OCI-M1 (cell line): ENCODE measurements around the gene ROR1.
"Not testable (repeated sequence)": the region's sequence is repeated elsewhere in the genome, so short reads cannot be mapped to it uniquely, and the experiment has no call there.

ENCODE experiments used
- DNase-seq: peaks from one replicate; lab custom pipeline; 2025; lab: John Stamatoyannopoulos, UW

ROR1 gene

DNA sequence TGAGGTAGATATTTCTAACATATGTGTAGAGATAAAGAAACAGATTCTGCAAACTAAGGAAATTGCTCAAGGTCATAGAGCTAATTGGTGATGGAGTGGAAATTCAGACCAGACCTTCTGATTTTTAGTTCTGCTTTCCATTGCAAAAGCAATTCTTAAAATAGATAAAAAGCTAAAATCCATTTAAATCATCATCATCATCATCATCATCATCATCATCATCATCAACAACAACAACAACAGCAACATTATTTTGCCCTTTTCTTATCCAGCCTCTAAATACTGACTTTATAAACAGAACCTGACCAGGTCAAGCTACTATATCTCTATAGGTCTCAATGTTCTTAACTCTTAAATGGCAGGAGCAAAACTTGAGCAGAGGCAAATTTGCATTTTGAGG, 14.0 kb upstream of the ROR1 start:
- DNase-seq: no peak

DNA sequence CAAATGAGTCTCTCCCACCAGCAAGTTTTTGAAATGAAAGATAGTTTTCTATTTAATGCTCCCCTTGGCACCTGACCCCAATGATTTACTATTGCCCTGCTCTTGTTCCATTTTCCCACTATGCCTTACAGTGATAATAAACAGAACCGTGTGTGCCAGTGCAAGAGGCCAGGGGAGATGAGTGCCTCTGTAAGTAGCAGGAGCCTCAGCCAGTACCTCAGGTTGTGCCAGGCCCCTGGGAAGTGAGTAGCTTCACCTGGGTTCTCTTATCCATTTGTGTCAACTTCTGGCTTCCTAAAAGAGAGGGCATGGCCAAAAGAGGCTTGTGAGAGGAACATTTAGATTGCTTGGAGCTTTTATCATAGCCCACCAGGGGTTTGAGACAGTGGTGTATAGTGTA, 3.4 kb upstream of the ROR1 start:
- no peak for DNase-seq

DNA sequence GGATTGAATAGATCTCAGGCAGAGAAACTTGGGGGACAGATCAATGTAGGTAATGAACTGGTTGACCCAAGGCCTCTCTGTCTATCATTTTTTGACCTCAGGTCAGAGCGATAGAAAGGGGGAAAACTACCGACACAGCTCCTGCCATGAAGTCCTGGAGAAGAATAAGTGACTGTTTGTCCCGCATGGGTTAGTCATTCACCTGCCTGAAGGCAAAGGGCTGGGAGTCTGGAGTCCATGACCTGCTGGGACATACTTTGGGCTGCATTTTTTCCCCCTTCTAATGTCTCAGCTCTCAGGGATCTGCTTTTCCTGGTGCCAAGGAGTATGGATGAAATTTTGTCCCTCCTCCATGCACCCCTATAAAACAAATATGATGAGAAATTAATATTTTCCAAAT, 1.6 kb upstream of the ROR1 start:
- no peak for DNase-seq

DNA sequence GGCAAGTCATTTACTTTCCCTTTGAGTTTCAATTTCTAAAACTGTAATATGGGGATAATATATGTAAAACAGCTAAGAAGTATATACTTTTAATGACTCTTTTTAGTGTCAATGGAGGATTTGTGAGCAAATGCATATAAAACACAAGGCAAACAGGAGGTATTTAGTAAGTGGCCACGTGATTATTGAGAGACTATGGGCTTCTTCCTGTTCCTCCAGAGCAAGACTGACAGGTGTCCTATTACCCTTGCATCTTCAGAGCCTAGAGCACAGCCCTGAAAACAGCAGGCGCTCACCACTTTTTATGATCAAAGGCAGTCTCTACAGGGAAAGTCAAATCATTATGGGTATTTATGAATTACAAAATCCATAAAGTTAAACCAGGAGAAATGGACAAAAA, 941 bp upstream of the ROR1 start:
- no peak for DNase-seq

DNA sequence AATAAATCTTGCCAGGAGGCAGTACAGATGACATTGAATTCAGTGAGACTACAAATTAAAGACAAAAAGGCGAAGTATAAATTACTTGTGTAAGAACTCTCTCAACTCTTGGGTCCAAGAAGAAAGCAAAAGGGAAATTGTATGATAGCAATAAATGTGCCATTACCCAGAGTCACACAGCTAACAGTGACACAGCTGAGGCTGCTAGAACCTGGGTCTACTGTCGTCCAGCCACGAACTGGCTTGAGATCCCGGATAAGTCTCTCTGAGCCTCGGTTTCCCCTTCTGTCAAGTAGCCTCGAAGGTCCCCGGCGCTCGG, 362 bp upstream of the ROR1 start:
- no peak for DNase-seq

DNA sequence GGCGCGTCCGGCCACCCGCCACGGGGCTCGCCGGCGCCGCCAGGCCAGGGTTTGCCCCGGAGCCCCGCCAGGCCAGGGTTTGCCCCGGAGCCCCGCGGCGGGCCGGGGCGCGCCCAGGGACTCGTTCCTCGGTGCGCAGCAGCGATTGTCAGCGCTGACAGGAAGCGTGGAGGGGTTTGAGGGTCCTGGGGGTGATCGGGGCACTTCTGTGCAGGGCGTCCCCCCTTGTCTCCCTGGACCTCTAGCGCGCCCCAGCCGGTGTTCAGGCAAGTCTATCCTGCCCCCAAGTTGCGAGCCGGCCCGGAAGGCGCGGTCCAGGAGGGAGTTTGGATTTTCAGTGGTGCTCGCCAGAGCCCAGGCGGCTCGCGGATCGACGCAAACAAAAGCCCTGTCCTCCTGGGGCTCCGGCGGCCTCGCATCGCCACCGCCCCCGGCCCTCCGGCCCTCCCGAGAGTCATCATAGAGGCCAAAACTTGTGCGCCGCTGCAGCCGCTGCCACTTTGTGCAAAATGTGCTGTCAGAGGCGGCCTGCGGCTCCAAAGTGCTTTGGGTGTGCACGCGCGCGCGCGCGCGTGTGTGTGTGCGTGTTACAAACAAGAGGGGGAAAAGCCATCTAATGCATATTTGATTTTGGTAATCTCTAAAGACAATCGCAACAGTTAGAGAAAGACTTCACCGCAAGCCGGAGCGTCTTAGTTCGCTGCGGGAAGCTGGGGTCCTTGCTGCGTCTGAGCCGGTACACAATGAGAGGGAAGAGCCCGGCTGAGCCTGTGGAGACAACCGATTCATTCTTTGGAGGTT, 1.0 kb downstream of the ROR1 start:
- DNase-seq: no peak

DNA sequence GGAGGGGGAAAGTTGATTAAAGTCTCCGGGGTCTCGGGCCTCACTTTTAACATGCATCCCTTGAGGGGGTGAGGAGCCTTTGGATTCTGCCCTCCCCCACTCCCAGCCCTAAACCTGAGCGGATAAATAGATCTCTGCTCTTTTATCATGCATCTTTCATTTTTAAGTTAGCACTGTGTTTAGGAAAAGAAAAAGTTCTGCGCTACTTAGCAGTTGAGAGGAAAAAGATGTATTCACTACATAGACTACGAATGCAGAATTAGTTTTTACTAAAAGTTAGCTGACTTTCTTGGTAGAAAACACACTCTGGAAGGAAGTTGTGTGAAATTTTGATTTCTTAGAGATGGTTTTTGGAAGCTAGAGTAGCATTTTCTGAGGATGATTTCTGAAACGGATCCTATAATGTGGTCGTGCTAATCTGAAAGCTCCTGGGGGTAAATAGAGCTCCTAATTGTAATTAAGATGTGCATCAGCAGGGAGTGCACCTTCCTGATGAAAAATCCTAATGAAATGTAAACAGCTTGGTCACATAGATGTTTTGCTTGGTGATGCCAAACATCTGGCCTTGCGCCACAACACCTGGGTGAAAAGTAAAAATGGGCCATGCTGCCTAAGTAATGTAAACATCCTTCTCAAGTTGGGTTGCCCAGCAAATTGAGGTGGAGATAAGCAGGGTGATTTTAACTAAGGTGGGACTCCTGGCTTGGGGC, 1.8 kb downstream of the ROR1 start:
- DNase-seq: no peak

DNA sequence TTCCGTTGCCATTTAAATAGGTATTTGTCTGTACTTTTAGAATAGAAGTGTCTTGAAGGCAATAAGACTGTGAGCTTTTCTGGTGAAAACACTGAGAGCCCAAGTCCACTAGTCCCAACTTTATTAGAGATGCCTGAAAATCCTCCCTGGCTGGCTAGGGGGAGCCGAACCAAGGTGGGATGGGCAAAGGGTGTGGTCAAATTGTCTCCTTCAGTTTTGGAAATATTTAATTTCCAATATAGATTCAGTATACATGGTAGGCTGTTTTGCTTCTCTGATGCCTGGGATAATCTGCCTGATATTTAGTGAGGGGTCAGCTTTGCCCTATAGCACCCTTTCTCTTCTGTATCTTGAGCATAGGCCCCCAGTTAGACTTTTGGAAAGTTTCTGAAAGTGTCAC, 3.5 kb downstream of the ROR1 start:
- DNase-seq: no peak

DNA sequence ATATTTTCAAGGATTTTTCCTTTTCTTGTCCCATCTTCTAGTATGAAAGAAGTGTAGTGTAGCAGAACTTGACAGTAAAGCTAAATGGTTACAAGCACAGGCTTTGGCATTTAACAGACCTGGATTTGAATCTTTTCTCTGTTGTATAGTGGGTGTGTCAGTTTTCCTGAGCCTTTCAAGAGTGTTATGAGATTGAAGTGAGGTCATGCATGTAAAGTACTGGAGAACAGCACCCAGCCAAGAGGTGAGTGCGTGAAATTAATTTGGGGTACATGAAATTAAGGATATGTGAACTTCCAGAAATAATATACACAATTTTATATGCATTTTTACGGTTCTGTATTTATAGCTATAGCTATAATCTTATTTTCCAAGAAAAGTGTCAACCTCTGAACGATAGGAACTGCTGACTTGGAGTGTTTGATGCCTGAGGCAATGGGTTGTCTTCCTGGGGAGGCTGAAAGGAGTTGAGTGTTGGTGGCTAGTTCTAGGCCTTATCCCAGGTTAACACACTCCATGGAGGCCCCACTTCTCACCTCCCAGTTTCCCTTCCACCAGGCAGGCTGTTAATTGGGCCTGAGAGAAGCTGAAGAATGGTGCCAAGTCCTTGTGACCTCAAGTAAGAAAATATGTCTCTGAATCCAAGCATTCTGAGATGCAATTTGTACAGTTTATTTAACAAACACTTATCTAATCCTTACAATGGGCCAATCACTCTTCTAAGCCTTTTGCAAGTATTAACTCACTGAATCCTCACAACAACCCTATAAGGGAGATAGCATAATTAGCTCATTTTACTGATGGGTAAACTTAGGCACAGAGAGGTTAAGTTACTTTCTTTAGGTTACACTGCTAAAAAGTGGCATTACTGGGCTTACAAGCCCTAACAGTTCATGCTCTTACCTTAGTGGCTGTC, 4.4 kb downstream of the ROR1 start:
- no peak for DNase-seq

DNA sequence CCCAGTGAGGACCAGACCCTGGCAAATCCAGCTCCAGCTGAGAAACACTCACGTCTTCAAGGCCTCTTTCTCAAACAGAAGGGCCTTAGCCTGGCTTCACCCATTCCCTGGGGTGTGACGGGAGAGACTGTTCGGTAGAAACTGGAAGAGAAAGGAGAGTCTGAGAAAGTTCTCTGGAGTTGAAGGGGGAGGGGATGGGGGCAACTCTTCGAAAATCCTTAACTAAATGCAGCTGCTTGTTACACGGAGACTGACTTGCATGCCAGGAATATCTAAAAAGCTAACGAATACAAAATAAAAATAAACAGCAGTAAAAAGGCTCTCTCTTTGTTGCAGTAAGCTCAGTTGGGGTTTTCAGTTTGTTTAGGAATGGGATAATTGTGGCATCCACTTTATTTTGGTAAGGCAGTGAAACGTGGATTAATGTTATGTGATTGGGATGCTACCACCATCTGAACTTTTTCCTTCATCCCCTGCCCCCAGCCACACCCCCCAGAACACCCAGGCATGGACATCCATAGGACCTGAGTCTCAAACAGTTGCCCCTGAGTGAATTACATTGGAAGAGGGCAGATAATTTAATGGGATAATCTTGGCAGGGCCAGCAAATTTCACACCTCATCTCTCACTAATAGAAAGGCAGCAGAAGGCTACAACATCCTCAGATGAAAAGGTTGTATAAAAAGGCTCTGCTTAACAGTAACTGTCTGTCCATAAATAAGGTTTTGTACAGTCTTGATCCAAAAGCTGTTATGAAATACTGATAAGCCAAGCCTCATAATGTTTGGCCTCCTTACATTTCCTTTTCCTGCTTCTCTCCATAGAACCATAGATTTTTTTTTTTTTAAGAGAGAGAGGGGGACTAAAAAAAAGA, 5.8 kb downstream of the ROR1 start:
- no peak for DNase-seq

DNA sequence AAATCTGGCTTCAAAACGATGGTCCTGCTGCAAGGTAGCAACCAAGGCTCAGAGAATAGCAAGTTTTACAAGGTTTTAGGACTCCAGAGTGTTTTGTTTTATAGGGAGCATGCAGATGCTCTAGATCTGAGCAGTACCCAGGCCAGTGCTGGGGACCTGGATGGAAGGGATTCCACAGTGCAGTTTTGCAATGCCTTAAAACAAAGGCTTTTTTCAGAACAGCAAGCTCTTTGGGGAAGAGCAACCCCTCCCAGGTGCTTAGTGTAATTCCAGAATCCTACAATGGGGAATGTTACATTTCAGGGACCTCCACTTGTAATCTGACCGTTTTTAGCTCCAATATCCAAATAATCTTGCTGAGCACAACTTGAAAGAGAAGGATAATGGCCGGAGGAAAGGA, 6.7 kb downstream of the ROR1 start:
- no peak for DNase-seq

DNA sequence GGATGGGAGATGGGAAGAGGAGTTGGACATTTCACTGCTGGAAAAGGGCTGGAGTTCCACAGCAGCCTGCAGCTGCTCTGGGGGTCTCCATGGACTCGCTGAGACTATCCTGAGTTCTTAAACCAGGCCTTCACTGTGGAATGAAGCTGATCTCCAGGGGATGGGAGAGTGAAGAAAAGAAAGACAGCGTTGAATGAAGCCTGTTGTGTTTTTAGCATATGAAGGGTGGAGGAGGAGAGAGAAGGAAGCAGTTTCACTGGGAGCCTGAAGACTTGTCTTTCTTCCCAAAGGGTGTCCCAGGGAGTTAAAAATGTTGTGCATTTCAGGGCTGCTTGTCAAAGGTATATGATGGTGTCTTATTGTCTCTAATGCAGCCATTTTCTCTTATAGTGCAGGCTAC, 9.2 kb downstream of the ROR1 start:
- DNase-seq: no peak

DNA sequence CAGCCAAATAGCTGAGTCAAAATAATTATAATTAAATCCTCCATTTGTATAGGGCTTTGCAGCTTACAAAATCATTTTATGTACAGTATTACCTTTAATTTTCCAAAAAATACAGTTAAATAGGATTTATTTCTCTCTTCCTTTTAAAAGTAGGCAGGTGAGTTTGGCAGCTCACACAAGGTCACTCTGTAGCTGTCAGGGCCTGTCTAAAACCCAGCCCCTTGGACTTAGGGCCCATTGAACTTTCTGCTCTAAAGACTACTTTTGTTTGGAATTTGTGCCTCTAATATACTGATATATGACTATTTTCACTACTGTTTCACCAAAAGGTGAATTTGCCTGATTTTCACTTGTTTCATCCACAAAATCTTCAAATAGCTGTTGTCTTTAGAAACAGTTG, 10.3 kb downstream of the ROR1 start:
- DNase-seq: no peak

DNA sequence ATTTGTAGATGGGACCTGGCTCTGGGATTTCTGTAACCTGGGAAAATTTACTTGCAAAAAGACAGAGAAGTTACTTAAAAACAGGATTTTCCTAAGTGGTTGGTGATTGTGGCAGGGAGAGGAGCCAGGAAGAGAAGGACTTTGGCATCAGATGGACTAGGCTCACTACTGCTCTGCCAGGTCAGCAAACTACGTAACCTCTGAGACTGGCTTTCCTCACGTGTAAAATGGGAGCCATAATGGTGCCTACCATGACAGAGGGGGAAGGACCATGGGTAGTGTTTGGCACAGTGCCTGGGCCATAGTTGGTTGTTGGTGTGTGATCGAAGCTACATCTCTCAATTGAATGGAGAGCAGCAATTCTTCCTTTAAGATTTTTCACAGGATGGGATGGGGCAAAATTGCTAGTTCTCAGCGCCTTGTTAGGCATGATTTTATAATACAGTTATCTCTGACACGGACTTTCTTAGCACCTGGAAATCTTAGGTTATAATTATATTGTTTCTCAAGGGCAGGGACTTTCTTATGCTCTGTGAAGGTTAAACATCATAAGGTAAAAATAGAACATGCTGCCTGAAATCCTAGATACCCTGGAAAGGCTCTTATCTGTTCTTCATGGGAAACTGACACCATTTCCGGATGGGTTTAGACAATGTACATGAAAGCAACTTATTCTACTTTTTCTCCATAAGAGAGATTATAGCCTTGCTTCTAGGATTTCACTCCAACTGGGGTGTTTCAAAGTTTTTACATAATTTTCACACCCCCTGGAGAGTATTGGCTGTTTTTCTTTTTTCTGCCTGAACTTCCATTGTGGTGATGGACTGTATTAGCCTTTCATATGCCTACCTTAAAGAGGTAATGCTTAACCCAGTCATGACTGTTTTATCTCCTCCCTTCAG, 10.9 kb downstream of the ROR1 start:
- DNase-seq: no peak

DNA sequence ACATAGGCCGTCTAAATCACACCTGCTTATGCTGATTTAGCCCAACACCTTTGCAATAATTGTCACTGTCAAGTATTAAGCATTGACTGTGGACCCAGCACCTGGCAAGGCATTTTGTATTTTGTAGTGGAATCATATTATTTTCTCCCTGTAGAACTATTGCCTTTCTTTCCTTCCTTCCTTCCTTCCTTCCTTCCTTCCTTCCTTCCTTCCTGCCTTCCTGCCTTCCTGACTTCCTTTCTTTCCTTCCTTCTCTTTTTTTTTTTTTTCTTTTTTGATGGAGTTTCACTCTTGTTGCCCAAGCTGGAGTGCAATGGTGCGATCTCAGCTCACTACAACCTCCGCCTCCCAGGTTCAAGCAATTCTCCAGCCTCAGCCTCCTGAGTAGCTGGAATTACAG, 13.5 kb downstream of the ROR1 start:
- DNase-seq: not testable (repeated sequence)

DNA sequence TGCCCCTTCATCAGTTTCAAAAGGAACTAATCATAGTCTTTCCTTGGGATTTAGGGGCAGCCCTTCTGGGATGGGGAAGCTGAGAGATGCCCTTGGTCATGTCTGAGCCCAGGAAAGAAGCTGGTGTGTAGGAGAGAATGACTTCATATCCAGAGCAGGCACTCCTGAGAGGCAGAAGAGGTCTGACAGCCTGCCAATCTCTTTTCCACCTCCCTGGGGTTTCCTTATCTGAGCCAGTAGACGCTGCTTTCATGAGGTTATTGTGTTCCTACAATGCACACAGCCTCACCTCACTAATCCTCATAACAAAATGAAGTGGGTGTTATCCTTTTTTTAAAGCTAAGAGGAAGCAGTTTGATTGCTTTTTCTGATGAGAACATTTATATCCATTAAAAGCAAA, 14.1 kb downstream of the ROR1 start:
- no peak for DNase-seq

DNA sequence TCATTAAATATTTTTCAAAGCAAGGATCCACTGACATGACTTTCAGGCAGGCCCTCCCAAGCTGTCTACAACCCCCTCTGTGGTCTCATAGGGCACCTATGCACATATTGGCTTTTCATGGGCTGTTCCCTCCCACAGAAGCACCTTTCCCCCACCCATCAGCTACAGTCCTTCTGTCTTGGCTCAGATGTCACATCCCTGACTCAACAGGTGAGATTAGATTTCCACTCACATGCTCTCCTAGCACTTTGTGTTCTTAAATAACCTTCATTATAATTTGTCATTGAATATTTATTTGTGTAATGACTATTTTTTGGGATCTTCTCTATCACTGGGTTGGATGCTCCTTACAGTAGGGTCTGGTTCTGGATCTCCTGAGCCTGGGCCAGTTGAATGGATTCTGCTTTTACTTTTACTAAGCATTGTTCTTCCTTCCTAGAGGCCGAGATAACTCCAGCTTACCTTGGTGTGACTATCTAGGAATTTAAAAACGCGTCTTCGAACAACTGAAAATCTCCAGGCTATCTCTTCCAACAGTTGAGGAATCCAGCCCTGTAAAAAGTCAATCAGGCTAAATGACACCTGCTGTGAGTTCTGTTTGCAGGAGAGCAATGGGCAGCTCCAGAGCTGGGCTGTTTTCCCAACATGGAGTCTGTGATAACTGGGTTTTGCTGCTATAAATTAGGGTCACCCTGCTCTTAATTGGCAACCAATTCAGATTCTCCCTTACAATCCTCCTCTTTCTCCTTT, 16.2 kb downstream of the ROR1 start:
- no peak for DNase-seq

DNA sequence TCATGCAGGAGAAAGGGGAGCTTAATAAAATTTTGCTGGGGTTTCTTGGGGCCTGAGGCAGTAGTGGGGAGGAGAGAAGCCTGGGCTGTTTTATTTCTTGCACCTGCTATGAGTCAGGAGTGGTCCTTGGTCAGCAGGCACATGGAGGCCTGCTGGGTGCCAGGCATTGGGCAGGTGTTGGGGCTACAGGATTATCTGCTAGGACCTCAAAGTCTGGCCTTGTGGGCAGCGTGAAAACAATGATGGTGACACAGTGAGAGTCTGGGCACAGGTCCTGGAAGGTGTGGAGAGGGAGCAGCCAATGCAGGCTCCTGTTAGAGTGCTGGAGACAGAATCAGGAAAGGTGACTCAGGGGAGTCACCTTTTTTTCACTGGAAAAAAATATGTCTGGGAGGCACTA, 17.2 kb downstream of the ROR1 start:
- no peak for DNase-seq

DNA sequence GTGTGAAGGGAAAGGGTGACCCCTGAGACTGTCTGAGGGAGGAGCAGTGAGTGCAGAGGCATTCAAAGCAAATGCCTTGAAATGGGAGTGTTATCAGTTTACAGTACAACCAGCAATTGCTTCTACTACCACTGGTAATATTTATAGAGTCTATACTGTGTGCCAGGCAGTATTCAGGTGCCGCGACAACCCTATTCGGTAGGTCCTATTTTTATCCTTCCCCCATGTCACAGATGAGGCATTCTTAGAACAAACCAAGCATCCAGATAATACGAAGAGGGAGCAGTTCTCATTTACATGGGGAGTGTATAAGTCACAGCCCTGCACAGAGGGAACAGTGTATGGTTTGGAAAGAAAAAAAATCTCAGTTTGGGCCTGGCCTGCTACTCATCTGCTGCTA, 18.3 kb downstream of the ROR1 start:
- no peak for DNase-seq

DNA sequence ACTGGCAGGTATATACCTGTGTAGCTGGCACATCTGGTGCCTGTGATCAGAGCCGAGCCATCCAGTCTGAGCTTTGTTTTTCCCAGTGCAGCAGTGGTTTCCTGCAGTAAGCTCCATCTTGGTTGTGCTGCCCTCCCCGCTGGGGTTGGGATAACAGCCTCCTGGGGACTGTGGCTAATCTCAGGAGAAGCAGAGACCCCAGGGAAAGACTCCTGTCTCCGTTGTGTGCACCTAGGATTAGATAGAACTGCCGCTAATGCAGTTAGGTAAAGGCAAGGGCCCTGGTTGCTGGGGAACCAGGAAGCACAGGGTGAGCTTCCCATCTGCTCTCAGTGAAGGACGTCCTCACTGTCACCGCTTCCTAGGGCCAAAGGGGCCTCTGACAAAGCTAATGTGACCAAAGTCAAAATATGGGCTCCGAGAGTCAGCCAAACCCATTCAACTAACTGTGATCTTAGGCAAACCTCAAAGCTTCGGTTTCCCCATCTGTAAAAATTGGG, 20.0 kb downstream of the ROR1 start:
- no peak for DNase-seq
